ENCODE results near the gene C2CD5.
"Not testable (repeated sequence)": the region's sequence is repeated elsewhere in the genome, so short reads cannot be mapped to it uniquely, and the experiment has no call there.

Gene C2CD5

DNA sequence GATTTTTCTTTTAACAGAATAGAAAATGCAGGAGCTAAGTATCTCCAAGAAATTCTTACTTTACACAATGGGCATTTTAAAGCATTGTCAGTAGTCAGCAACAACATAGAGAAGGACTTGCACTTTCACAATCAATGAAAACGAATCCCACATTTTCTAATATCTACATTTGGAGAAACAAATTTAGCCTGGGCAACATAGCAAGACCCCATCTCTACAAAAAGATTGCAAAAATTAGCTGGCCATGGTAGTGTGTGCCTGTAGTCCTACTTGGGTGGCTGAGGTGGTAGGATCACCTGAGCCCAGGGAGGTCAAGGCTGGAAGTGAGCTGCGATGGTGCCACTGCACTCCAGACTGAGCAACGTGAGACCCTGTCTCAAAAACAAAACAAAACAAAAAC lies 30.6 kb upstream of the C2CD5 start:
- no peak overlapping the region for H3K27ac ChIP-seq
- TF ChIP-seq, protein P1, sequence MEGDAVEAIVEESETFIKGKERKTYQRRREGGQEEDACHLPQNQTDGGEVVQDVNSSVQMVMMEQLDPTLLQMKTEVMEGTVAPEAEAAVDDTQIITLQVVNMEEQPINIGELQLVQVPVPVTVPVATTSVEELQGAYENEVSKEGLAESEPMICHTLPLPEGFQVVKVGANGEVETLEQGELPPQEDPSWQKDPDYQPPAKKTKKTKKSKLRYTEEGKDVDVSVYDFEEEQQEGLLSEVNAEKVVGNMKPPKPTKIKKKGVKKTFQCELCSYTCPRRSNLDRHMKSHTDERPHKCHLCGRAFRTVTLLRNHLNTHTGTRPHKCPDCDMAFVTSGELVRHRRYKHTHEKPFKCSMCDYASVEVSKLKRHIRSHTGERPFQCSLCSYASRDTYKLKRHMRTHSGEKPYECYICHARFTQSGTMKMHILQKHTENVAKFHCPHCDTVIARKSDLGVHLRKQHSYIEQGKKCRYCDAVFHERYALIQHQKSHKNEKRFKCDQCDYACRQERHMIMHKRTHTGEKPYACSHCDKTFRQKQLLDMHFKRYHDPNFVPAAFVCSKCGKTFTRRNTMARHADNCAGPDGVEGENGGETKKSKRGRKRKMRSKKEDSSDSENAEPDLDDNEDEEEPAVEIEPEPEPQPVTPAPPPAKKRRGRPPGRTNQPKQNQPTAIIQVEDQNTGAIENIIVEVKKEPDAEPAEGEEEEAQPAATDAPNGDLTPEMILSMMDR (IDR thresholded peaks at IDR 0.05): no peak
- TF ChIP-seq ZFX (IDR thresholded peaks at IDR 0.05; ENCODE audit: borderline replicate concordance): no peak

GRCh38 chr12:22573181-22573580 lies 28.8 kb upstream of the C2CD5 start:
- H3K27ac ChIP-seq: no peak overlapping the region
- TF ChIP-seq, protein P1 (IDR thresholded peaks at IDR 0.05): no peak
- no peak for TF ChIP-seq ZFX (IDR thresholded peaks at IDR 0.05; ENCODE audit: borderline replicate concordance)

GRCh38 chr12:22569253-22569652 lies 24.9 kb upstream of the C2CD5 start:
- TF ChIP-seq, protein P1 (IDR thresholded peaks at IDR 0.05): no peak
- TF ChIP-seq ZFX (IDR thresholded peaks at IDR 0.05; ENCODE audit: borderline replicate concordance): no peak
- H3K27ac ChIP-seq: no peak overlapping the region

GRCh38 chr12:22562036-22563028 lies 18.0 kb upstream of the C2CD5 start:
- H3K27ac ChIP-seq: no peak overlapping the region
- no peak for TF ChIP-seq ZFX (IDR thresholded peaks at IDR 0.05; ENCODE audit: borderline replicate concordance)
- TF ChIP-seq, protein P1 (IDR thresholded peaks at IDR 0.05): no peak

- H3K27ac ChIP-seq: not testable (repeated sequence)
Measured at GRCh38 chr12:22554750-22555149, 10.4 kb upstream of the C2CD5 start.

DNA sequence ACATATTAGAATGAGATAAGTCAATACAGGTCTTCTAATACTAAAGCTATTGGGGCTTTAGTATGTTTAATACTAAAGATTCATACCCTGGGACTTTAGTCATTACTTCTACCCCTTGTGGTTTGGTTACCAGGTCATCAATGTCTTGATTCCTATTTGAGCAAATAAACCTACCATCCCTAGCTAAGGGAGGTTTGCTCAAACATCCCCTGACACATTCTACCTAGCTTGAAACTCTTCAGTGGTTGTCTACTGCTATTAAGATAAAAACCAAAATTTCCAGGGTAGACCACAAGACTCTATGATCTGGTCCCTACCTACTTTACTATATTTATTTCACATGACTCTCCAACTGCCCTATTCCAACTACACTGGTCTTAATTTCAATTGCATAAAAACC lies 7.3 kb upstream of the C2CD5 start:
- TF ChIP-seq, protein P1 (IDR thresholded peaks at IDR 0.05): no peak
- TF ChIP-seq ZFX (IDR thresholded peaks at IDR 0.05; ENCODE audit: borderline replicate concordance): no peak
- H3K27ac ChIP-seq: no peak overlapping the region

- peak overlapping the region; percentile 92 for H3K27ac ChIP-seq
- TF ChIP-seq, protein P1 (IDR thresholded peaks at IDR 0.05): no peak
- TF ChIP-seq ZFX (IDR thresholded peaks at IDR 0.05; ENCODE audit: borderline replicate concordance): no peak
Measured at GRCh38 chr12:22545255-22545654, 913 bp upstream of the C2CD5 start.
